K562 (cell line): ENCODE data around the gene PDE1C. TPM values are rescaled to one million over a fixed set of nuclear protein-coding genes. Genes with fewer than 3 reads are reported as not detected.

ENCODE experiments used
- DNMT1 ChIP-seq: fragments of 450-650 bp; IDR thresholded peaks from 2 replicates; pipeline ENCODE4 v1.6.1; 2016; ENCODE audit warnings: antibody characterized with exemption, mild to moderate bottlenecking
- ERF ChIP-seq: fragments of 450-650 bp; formaldehyde crosslinking; IDR thresholded peaks from 2 replicates; pipeline ENCODE4 v1.4.0; 2020; ENCODE audit warnings: mild to moderate bottlenecking, mixed read lengths
- HDAC8 ChIP-seq: fragments of 450-650 bp; IDR thresholded peaks from 2 replicates; pipeline ENCODE4 v1.6.1; 2016; ENCODE audit warnings: mild to moderate bottlenecking, missing genetic modification characterization, moderate library complexity, missing compliant biosample characterization
- NCOR1 ChIP-seq: fragments of 450-650 bp; IDR thresholded peaks from 2 replicates; pipeline ENCODE4 v1.6.1; 2016; ENCODE audit warnings: mild to moderate bottlenecking, moderate library complexity
- STAT5A ChIP-seq: IDR thresholded peaks from 2 replicates; pipeline ENCODE4 v1.6.1; 2012; ENCODE audit warnings: low read length, inconsistent platforms, borderline replicate concordance
- TCF15 ChIP-seq: fragments of 250-450 bp; sonication (Bioruptor Pico); IDR thresholded peaks from 2 replicates; pipeline ENCODE4 v1.8.0; 2022; ENCODE audit warnings: moderate library complexity, mild to moderate bottlenecking, inconsistent platforms
- TEAD1 ChIP-seq, 2 experiments: fragments of 450-650 bp in 1 of 2; sonication (generic) in 1 of 2; formaldehyde crosslinking; IDR thresholded peaks; 2 replicates each; pipeline versions ENCODE4 v1.4.0 to v1.8.0; 2020 to 2022; ENCODE audit warnings: mild to moderate bottlenecking in 2 of 2, missing genetic modification reagents in 1 of 2
- TRIM24 ChIP-seq, 2 experiments: fragments of 450-650 bp; IDR thresholded peaks; 2 replicates each; pipeline ENCODE4 v1.6.1; 2016
- TRIM25 ChIP-seq: fragments of 450-650 bp; IDR thresholded peaks from 2 replicates; pipeline ENCODE4 v1.7.0; 2016; ENCODE audit warnings: borderline replicate concordance
- TRIM28 ChIP-seq: fragments of 450-650 bp; IDR thresholded peaks from 2 replicates; pipeline ENCODE4 v1.6.1; 2017
- ZNF444 ChIP-seq: fragments of 250-450 bp; sonication (Bioruptor Pico); IDR thresholded peaks from 2 replicates; pipeline ENCODE4 v1.4.0; 2020; ENCODE audit warnings: mild to moderate bottlenecking, moderate library complexity
- polyA plus RNA-seq, 8 experiments: library from polyadenylated mRNA; depleted of rRNA in 4 of 8; stranded (reverse) in 5 of 8; unstranded in 3 of 8; fragments of >200 nt; fragmentation: Nextera tagmentation in 2 of 8; fragmentation: Illumina TruSeq in 1 of 8; extraction: Ambion mirVana in 2 of 8; extraction: Trizol in 1 of 8; gene quantifications; 2 replicates each; pipeline versions ENCODE4 v1.2.1 to v1.2.3, GENCODE V29; 2011 to 2014; ENCODE audit warnings: inconsistent platforms in 1 of 8, missing spikeins in 1 of 8
- total RNA-seq, 7 experiments: library from RNA; depleted of rRNA in 6 of 7; stranded (reverse); fragments of >200 nt in 6 of 7; fragmentation: Illumina TruSeq in 2 of 7; extraction: Trizol in 2 of 7; gene quantifications; 2 replicates each; pipeline versions ENCODE4 v1.2.1 to v1.2.3, GENCODE V29; 2011 to 2021; ENCODE audit warnings: low replicate concordance in 1 of 7

Gene PDE1C
- total and polyA plus RNA-seq, 9 of the 15 experiments (the other 6 are each of a cell fraction or from before 2014, with no cell fraction given) = under 0.01 to 0.01 TPM; not detected in 7

- TF ChIP-seq TRIM25 = no peak
- no peak for TF ChIP-seq NCOR1
- TF ChIP-seq TCF15 (CRISPR knock-in tag) = no peak
- no peak for TF ChIP-seq ZNF444 (CRISPR knock-in tag)
- no peak for TF ChIP-seq DNMT1
- no peak for TF ChIP-seq TEAD1 (CRISPR knock-in tag; IDR thresholded peaks at IDR 0.05)
- TF ChIP-seq TRIM24 (IDR thresholded peaks at IDR 0.05) = no peak
- no peak for TF ChIP-seq STAT5A
- no peak for TF ChIP-seq ERF
- no peak for TF ChIP-seq TRIM28
- TF ChIP-seq HDAC8 = no peak
Measured at GRCh38 chr7:31791881-31792280, 278.3 kb downstream of the PDE1C start (continued).
